ENCODE results near the gene NADK. TPM values are rescaled to one million over a fixed set of nuclear protein-coding genes. Genes with fewer than 3 reads are reported as not detected.
"Not testable (repeated sequence)": the region's sequence is repeated elsewhere in the genome, so short reads cannot be mapped to it uniquely, and the experiment has no call there.

Gene NADK
- total and polyA plus RNA-seq, 10 of the 15 experiments (the other 5 are each of a cell fraction or from before 2014, with no cell fraction given), result 1.1 to 93.2 (median 46.9) TPM

DNA sequence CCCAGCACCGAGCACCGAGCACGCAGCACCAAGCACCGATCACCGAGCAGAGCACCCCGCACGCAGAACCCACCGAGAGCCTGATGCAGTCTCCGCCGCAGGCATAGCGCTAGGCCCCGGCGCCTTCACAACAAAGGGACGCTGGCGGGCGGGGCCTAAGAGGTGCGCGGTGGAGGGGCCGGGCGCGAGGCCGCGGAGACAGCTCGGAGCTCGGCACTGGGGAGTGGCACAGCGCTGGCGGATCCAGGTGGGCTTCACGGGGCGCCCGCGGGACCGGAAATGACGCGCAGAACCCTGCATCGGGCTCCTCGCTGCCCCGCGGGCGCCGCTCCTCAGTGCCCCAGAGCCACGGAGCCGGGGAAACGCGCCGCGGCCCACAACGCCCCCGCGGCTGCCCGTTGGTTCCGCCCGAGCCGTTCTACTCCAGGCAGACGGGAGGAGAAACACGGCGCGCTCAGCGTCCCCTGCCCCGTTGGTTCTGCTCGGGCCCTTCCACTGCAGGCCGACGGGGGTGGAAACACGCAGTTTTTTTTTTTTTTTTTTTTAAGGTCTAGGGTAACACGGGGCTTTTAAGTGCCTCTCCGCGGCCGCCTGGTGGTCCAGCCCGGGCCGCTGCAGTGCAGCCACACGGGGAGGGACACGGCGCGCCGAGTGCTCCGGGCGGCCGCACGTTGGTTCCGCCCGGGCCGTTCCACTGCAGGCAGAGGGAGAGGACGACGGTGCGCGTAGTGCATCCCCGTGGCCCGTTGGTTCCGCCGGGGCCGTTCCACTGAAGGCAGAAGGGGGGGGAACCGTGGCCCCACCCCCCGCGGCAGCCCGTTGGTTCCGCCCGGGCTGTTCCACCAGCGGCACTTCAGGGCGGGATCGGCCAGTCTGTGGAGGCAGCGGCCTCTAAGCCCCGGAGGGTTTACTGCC is 32.4 kb downstream of the NADK start:
- BruUV-seq (replicated peaks); intact Hi-C loops (cut with micrococcal nuclease; ENCODE audit: unreplicated experiment); RAD21 ChIA-PET (ENCODE audit: unreplicated experiment); in situ Hi-C loops (cut with MboI); H4K20me1 ChIP-seq (ENCODE audit: control insufficient read depth, insufficient read depth); H3K79me2 ChIP-seq (ENCODE audit: control insufficient read depth, insufficient read depth, low read length); H3K4me2 ChIP-seq (ENCODE audit: control insufficient read depth, insufficient read depth); H3K36me3 ChIP-seq (ENCODE audit: control insufficient read depth in 2 of 2, insufficient read depth in 2 of 2, low read length in 1 of 2); POLR2A ChIA-PET; H3K4me3 ChIP-seq; H3K9me3 ChIP-seq (replicated peaks; ENCODE audit: control insufficient read depth, insufficient read depth, low read length); H3K4me1 ChIP-seq (ENCODE audit: control insufficient read depth, insufficient read depth, low read length); SMC1A ChIA-PET (ENCODE audit: uncharacterized antibody, unreplicated experiment); H3K27me3 ChIP-seq (replicated peaks in 1 of 2; ENCODE audit: control insufficient read depth in 2 of 2, insufficient read depth in 2 of 2, low read length in 1 of 2): not testable (repeated sequence)
- peak; percentile 81 for ATAC-seq
- FAIRE-seq, result peak; percentile 99
- CTCF ChIA-PET, result interaction anchor here (1.4 kb wide), 1 partner anchor 160 kb away, joined by 3 read pairs; no protein-coding TSS in a partner anchor
- Histone ChIP-seq H3K9ac (ENCODE audit: control insufficient read depth, insufficient read depth, low read length) (peak overlapping the region; percentile 60; the same call in 1 of the 2 replicates), H2AFZ (ENCODE audit: control insufficient read depth, low read depth, low read length) (peak overlapping the region; percentile 23; the same call in 1 of the 2 replicates), H3K27ac (ENCODE audit: control insufficient read depth, insufficient read depth) (peak overlapping the region; percentile 72)
- DNase-seq (ENCODE audit: low read depth, low spot score), result peak; percentile 13
- under 1% methylated on average over 21 of the region's 101 CpGs for WGBS (ENCODE audit: insufficient coverage, insufficient replicate concordance, low lambda C conversion rate, missing lambda C conversion rate)
- TF ChIP-seq NFIC (IDR thresholded peaks at IDR 0.05; ENCODE audit: low read depth, low read length), result 0 out of 2 replicates have a peak, but pooled peaks have one; percentile 26
- TF ChIP-seq ATF7 (IDR thresholded peaks at IDR 0.05; ENCODE audit: low read depth), result peak; percentile 99
- peak; percentile 96 for TF ChIP-seq JUND (IDR thresholded peaks at IDR 0.05; ENCODE audit: low read depth, low read length)
- peak; percentile 67 for TF ChIP-seq SP1 (IDR thresholded peaks at IDR 0.05; ENCODE audit: low read depth, low read length)
- TF ChIP-seq NBN (IDR thresholded peaks at IDR 0.05), result peak; percentile 81
- peak; percentile 43 for TF ChIP-seq CREM (IDR thresholded peaks at IDR 0.05; ENCODE audit: low read depth)
- peak; percentile 97 for TF ChIP-seq FOXK2 (IDR thresholded peaks at IDR 0.05)
- TF ChIP-seq, protein P1, sequence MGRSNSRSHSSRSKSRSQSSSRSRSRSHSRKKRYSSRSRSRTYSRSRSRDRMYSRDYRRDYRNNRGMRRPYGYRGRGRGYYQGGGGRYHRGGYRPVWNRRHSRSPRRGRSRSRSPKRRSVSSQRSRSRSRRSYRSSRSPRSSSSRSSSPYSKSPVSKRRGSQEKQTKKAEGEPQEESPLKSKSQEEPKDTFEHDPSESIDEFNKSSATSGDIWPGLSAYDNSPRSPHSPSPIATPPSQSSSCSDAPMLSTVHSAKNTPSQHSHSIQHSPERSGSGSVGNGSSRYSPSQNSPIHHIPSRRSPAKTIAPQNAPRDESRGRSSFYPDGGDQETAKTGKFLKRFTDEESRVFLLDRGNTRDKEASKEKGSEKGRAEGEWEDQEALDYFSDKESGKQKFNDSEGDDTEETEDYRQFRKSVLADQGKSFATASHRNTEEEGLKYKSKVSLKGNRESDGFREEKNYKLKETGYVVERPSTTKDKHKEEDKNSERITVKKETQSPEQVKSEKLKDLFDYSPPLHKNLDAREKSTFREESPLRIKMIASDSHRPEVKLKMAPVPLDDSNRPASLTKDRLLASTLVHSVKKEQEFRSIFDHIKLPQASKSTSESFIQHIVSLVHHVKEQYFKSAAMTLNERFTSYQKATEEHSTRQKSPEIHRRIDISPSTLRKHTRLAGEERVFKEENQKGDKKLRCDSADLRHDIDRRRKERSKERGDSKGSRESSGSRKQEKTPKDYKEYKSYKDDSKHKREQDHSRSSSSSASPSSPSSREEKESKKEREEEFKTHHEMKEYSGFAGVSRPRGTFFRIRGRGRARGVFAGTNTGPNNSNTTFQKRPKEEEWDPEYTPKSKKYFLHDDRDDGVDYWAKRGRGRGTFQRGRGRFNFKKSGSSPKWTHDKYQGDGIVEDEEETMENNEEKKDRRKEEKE (IDR thresholded peaks at IDR 0.05), result peak; percentile 90
- TF ChIP-seq, protein P2, sequence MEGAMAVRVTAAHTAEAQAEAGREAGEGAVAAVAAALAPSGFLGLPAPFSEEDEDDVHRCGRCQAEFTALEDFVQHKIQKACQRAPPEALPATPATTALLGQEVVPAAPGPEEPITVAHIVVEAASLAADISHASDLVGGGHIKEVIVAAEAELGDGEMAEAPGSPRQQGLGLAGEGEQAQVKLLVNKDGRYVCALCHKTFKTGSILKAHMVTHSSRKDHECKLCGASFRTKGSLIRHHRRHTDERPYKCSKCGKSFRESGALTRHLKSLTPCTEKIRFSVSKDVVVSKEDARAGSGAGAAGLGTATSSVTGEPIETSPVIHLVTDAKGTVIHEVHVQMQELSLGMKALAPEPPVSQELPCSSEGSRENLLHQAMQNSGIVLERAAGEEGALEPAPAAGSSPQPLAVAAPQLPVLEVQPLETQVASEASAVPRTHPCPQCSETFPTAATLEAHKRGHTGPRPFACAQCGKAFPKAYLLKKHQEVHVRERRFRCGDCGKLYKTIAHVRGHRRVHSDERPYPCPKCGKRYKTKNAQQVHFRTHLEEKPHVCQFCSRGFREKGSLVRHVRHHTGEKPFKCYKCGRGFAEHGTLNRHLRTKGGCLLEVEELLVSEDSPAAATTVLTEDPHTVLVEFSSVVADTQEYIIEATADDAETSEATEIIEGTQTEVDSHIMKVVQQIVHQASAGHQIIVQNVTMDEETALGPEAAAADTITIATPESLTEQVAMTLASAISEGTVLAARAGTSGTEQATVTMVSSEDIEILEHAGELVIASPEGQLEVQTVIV (IDR thresholded peaks at IDR 0.05; ENCODE audit: borderline replicate concordance, partially characterized antibody), result peak; percentile 46
- peak; percentile 80 to 97 for TF ChIP-seq BHLHE40 (IDR thresholded peaks at IDR 0.05; ENCODE audit: borderline replicate concordance in 1 of 2, low read depth in 2 of 2, low read length in 1 of 2)
- TF ChIP-seq SREBF1 (IDR thresholded peaks at IDR 0.05; ENCODE audit: low read length), result peak; percentile 96
- 0 out of 2 replicates have a peak, but pooled peaks have one; percentile 54 for TF ChIP-seq ZNF384 (IDR thresholded peaks at IDR 0.05; ENCODE audit: borderline replicate concordance, low read depth, low read length)
- TF ChIP-seq, protein P3, sequence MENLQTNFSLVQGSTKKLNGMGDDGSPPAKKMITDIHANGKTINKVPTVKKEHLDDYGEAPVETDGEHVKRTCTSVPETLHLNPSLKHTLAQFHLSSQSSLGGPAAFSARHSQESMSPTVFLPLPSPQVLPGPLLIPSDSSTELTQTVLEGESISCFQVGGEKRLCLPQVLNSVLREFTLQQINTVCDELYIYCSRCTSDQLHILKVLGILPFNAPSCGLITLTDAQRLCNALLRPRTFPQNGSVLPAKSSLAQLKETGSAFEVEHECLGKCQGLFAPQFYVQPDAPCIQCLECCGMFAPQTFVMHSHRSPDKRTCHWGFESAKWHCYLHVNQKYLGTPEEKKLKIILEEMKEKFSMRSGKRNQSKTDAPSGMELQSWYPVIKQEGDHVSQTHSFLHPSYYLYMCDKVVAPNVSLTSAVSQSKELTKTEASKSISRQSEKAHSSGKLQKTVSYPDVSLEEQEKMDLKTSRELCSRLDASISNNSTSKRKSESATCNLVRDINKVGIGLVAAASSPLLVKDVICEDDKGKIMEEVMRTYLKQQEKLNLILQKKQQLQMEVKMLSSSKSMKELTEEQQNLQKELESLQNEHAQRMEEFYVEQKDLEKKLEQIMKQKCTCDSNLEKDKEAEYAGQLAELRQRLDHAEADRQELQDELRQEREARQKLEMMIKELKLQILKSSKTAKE (IDR thresholded peaks at IDR 0.05; ENCODE audit: low read depth, poor library complexity, severe bottlenecking), result peak; percentile 90
